GM03348 (cell line): Measurements from ENCODE around the gene ANKRD28.
"Not testable (repeated sequence)": the region's sequence is repeated elsewhere in the genome, so short reads cannot be mapped to it uniquely, and the experiment has no call there.

Source experiments
- DNase-seq: peaks from one replicate; pipeline ENCODE4 v3.0.0; 2012; ENCODE audit warnings: low spot score

The ANKRD28 gene

DNA sequence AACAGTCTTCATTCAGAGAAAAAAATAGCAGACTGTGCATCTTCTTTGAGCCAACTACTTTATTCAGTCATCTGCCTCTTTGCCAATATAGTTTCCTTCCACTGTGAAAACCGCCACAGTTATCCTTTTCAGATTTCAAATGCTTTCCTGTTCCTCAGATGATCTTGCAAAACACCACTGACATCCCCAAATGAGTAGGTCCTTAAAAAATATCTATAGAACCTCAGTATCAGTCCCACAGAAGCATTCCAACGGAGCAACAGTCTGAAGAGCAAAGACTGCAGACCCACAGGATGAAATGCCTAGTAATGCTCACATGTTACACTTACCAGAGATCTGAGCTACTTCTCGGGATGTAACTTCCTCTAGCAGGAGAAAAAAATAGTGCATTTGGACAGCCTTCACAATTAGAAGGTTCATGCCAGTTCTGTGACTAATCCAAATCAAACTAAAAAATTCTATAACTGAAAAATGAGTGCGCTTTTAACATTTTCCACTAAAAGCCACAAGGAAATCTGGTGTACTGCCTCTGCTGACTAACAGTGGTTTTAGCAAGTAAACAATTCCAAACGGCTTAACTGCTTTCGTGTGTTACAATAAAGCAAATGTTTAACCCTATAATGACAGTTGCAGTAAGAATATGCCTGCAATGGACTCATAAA, at the start of gene ANKRD28:
TSS of gene ANKRD28 (minus strand) at position 338 of the 662 bp plus-strand sequence. CDS start 1,458 bp downstream, outside the sequence.
- DNase-seq = peak; percentile 52

DNA sequence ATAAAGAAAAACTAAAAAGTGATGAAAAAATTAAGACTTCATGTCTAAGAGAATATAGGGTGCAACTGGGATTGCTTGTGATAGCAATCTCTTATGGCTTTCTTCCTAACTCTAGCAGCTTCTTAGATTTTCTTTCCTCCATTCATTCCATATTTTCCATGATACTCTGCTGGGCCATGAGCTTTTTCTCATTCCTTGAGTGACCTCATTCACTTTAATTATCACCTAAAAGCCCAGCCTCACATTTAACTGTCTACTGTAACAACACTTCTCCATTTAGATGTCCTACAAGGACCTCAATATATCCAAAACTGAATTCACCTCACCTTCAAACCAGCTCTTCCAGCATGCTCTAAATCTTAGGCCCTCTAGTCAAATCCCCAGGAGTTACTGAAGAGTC, 49.5 kb upstream of the ANKRD28 start:
- DNase-seq = no peak

DNA sequence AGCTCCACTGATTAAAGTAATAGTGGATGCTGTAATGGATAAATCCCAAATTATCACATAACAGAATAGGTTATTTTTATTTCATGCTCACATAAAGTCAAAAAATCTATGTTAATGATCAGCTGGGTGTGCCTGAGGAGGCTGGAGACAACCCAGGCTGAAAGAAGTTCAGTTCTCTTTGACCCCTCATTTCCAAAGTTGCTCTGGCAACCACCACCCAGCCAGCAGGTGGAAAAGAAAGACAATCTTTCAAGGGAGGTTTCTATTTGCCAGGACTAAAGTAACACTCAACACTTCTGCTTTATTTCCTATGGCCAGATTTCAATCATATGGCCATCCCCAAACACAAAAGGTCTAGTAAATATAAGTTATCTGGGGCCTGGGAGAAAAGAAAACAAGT, 48.8 kb upstream of the ANKRD28 start:
- DNase-seq = no peak

DNA sequence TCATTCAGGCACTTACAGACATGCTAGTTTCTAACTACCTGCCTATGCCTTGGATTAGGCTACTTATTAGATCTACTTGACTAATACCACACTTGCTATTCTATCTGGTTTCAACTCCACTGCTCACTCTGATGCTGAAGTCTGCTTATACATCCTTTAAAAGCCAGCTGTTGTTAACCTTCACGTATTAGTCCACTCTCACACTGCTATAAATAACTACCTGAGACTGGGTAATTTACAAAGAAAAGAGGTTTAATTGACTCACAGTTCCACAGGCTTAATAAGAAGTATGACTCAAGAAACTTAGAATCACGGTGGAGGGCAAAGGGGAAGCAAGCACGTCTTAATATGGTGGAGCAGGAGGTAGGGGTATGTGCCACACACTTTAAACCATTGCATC, 47.7 kb upstream of the ANKRD28 start:
- no peak for DNase-seq

DNA sequence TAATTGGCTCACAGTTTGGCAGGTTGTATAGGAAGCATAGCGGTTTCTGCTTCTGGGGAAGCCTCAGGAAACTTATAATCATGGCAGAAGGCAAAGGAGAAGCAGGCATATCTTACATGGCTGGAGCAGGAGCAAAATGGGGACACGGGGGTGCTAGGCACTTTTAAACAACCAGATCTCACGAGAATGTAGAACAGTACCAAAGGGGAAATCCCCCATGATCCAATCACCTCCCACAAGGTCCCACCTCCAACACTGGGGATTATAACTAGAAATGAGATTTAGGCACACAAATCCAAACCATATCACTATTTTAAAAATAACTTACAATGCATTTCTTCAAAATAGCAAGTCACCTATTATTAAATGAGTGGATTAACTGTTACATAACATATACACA, 47.1 kb upstream of the ANKRD28 start:
- no peak for DNase-seq

DNA sequence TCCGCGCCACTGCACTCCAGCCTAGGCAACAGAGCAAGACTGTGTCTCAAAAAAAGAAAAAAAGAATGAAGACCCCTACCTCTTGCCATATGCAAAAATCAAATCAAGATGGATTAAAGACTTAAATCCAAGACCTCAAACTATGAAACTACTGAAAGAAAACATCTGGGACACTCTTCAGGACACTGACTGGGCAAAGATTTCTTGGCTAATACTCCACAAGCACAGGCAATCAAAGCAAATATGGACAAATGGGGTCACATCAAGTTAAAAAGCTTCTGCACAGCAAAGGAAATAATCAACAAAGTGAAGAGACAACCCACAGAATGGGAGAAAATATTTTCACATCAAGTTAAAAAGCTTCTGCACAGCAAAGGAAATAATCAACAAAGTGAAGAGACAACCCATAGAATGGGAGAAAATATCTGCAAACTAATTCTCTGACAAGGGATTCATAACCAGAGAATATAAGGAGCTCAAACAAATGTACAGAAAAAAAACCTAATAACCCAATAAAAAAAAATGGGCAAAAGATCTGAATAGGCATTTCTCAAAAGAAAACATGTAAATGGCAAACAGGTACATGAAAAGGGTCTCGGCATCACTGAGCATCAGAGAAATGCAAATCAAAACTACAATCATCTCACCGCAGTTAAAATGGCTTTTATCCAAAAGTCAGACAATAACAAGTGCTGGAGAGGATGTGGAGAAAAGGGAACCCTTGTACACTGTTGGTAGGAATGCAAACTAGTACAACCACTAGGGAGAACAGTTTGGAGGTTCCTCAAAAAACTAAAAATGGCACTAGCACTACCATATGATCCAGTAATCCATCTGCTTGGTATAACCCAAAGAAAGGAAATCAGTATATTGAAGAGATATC, 43.6 kb upstream of the ANKRD28 start:
- not testable (repeated sequence) for DNase-seq

DNA sequence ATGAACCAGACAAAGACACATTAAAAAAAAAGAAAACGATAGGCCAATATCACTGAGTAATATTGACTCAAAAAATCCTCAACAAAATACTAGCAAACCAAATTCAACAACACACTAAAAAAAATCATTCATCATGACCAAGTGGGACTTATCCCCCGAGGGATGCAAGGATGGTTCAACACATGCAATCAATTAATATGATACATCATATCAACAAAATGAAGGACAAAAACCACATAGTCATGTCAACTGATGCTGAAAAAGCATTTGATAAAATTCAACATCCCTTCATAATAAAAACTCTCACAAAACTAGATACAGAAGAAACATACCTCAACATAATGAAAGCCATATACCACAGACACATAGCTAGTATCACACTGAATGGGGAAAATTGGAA, 41.8 kb upstream of the ANKRD28 start:
- DNase-seq = no peak

DNA sequence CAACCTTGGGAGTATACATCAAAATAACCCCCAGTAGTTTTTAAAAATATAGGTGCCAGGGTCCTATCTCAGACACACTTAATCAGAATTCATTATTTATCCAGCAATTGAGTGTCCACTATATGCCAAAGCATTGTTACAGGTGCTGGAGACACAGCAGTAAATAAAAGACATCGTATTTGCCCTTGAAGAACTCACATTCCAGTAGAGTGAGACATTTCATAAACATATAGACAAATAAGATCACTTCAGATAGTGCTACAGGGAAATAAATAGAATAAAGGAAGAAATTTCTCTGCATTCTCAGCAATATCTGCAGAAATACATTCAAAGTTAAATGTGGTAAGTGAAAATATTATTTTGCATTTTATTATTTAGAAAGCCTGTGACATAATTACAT, 34.1 kb upstream of the ANKRD28 start:
- DNase-seq = no peak

DNA sequence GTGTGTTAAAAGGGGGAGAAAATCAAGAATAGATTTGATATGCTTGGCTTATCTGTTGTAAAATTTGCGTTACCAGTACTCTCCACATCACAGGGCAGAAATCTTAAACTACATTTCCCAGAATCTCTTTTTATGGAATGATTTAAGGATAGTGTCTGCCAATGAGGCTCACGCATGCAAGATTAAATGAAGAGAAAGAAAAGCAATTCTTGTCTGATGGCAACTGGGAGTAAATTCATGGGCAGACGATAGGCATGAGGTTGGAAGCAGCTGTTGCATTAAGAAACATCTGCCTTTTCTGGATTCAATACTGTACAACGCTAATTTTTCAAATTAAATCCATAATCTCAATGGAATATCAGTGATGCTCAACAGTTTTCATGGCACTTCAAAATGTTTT, 27.2 kb upstream of the ANKRD28 start:
- no peak for DNase-seq

DNA sequence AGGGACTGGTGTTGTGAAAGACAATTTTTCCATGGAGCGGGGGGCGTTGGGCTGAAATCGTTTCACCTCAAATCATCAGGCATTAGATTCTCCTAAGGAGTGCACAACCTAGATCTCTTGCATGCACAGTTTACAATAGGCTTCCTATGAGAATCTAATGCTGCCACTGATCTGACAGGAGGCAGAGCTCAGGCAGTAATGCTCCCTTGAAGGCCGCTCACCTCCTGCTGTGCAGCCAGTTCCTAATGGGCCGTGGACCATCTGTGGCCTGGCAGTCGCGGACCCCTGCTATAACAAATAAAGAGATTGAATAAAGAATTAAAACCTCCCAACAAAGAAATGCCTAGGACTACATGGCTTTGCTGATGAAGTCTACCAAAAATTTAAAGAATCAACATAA, 25.3 kb upstream of the ANKRD28 start:
- no peak for DNase-seq

DNA sequence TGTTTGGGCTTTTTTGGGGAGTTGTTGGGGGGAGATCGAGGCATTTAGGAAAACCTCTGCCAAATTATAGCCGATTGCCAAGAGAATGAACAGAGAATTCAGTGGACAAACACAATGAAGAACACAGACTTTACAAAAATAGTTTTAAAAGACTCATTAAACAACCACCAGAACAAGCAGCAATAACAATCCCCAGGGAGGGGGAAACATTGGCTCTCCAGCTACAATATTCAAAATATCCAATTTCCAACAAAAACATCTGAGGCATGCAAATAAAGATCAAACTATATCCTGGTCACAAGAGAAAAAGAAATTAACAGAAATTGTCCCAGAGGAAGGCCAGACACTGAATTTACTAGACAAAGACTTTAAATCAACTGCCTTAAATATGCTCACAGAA, 24.5 kb upstream of the ANKRD28 start:
- DNase-seq = no peak

DNA sequence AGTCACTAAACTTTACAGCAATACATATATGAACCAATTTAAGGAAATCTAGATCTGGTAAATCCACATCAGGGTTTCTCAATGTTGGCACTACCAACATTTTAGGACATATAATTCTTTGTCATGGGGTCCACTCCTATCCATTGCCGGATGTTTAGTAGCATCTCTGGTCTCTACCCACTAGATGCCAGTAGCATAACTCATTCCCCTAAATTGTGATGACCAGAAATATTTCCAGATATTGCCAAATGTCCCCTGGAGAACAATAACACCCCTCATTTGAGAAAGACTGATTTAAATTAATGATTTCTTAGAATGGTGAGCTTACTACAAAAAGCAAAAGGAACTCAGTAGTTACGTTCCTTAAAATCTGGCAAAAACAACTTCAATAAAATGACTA, 23.1 kb upstream of the ANKRD28 start:
- peak; percentile 44 for DNase-seq

DNA sequence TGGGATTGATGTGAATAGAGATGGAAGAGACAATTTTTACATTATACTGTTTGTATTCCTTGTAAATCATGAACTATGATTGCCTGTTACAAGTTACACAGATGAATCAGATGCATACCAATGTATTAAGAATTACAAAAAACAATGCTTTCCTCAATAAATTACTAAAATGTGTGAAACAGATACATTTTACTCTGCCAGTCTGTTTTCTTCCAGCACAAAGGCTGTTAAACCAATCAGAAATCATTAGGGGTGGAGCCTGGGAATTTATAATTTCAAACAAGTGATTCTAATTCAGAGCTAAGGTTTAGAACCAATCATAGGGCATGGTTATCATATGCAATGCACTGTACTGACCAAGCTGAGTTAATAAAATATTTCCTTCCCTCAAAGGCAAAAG, 21.8 kb upstream of the ANKRD28 start:
- peak; percentile 34 for DNase-seq

DNA sequence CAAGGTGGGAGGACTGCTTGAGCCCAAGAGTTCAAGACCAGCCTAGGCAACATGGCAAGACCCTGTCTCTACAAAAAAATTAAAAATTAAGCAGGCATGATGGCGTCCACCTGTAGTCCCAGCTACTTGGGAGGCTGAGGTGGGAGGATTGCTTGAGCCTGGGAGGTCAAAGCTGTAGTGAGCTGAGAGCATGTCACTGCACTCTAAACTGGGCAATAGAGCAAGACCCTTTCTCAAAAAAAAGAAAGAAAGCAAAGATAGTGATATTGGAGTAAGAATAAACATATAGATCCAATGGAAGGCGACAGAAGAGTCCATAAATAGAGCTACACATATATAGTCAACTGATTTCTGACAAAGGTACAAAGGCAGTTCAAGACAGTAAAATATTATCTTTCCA, 21.3 kb upstream of the ANKRD28 start:
- DNase-seq = no peak

DNA sequence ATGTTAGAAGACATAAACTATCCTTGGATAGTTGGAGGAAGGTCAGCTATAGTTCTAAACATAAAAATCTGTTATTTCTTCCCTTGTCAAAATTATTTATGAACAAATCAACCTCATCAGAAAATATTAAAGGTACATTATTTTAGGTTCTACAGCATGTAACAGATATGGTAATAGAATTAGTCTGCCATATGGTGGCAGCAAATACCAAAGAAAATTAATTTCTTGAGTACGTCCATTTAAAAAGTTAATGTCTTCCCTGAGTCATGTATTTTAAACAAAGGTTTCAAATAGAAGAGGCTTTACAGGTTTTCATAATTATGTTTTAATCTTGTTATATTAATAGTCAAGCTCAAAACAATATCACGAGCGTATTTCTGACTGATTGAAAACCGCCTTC, 17.9 kb upstream of the ANKRD28 start:
- peak; percentile 45 for DNase-seq

DNA sequence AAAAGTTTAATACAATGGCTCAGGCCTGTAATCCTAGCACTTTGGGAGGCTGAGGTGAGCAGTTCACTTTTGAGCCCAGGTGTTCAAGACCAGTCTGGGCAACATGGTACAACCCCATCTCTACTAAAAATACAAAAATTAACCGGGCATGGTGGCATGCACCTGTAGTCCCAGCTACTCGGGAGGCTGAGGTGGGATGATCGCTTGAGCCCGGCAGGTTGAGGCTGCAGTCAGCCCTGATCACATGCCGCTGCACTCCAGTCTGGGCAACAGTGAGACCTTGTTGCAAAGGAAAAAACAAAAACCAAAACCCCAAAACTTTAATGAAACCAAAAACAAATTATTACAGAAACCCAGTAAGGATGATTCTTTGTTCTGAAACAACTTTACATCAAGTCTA, 15.3 kb upstream of the ANKRD28 start:
- DNase-seq = not testable (repeated sequence)

DNA sequence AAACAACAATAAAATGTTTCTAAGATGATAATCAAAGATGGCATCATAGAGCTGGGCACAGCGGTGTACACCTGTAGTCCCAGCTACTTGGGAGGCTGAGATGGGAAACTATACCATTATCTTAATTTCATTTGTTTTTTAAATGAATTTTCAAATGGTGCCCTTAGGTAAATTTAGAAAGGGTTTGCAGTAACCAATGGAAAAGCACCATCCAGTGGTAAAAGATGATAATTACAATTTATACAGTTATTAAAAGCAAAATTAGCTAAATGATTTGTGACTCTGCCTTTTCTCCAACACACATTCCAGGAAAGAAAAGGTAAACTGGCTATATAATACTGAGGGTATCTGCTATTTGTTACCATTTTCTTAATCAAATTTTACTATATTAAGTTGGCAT, 14.4 kb upstream of the ANKRD28 start:
- peak; percentile 54 for DNase-seq

DNA sequence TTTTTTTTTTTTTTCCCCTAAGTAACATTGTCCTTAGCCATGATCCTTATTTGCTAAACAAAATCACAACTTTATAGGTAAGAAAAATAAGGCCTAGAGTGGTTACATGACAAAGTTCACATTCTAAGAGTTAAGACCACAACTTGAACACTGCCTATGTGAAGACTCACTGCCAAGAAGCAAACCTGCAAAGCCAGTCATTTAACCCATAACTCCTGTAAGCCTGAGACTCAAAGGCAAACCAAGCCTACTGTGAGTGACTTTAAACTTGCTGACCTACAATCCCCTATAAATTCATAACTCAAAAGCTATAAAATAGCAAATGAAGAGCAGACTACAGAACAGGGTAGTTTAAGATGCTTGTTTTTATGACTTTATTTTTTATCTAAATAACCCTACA, 12.9 kb upstream of the ANKRD28 start:
- no peak for DNase-seq

DNA sequence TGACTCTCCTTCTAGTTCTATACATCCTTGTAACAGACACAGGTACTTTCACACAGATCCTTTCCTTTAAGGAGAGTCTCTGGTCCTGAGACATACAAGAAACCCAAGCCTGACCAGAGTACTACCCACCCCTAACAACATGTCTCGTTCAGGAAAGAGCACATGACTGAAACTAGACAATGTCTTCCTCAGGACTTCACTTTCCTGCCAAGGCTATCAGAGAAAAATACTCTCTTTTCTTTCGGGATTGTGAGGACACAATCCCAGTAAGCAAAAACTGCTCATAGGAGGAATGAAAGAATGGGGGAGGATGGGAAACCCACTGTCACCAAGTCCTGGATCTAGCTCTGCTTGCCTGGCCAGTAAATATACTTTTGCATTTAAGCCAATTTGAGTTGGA, 11.5 kb upstream of the ANKRD28 start:
- no peak for DNase-seq

DNA sequence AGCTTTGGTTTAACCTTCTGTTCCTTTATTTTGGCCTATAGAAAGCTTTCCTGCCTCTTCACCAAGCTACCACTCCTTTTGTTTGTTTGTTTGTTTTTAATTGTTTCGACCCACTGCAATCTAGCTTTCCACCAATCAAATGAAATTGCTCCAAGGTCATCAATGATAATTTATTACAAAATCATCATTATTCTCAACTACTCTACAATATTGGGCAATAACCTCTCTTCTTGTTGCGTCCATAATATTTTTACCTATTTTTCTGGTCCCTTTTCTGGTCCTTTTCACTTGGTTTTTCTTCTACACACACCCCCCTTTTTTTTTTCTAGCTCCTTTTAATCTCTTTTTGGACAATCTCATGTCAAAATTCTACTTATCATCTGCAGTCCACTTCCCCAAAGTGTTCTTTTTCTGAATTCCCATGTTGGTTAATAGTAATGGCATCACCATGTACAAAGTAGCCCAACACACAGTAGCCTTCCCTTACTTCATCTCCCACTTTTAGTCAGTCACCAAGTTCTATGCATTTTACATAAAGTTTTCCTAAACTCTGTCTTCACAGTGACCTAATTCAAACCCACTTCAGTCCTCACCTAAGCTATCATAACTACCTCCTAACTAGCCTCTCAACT, 11.0 kb upstream of the ANKRD28 start:
- DNase-seq = no peak

DNA sequence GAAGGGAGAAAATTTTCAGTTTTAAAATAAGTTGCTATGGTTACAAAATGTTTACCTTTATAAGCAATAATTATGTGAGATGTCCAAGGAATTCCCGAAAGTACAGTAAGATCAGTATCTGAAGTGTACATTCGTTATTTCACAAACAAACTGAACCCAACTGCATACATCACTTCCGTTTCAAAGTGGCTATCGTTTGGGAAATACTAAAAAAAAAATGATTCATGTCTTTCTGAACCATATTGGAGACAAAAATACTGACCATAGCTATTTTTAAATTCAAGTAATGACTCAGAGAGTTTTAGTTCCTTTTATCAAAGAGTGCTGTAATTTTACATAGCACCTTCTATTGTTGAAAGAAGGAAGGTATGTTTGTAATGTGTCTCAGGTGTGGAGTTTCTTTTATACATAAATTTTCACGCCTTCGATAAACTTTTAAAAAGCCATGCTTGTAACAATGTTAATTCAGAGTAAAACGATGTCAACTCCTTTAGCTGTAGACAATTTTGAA, 8.0 kb upstream of the ANKRD28 start:
- DNase-seq = peak; percentile 35

DNA sequence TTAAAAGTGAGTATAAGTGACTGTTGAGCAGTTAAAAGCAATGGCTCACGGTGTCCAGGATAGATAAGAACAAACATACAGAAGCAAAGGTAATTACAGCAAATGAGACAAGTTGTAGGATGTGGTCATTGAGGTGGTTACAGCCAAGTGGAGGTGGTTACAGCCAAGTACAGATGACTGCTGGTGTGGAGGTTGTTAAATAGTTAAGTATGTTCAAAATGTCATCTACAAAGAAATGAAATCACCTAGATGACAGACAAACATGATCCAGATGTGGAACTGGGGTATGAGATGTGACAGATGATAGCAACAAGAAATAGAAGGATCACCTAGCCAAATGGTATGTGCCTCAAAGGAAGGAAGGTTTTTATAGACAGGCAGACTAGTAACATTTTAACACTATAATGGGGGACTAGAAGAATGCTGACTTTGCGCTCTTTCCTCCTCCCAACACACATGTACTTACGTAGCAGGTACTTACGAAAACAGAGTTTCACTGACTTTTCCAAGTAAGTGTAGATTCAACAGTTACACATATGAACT, 6.8 kb upstream of the ANKRD28 start:
- no peak for DNase-seq

DNA sequence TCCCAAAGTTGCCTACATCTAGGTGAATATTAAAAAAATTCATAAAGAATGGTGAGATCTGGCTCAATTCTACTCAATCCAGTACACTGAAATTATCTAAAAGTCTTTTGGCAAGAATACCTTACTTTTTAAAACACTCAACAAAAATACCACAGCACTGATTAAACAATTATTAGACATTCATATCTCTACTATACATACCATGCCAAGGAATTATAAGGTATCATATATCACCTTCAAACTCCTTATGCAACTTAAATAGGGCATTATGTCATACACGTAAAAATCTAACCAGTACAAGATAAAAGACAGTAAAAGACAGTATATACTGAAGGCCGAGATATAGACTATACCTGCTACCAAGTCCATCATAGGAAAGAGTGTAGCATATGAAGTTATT, 6.1 kb upstream of the ANKRD28 start:
- no peak for DNase-seq
